ENCODE data around the gene ATRNL1.

DNA sequence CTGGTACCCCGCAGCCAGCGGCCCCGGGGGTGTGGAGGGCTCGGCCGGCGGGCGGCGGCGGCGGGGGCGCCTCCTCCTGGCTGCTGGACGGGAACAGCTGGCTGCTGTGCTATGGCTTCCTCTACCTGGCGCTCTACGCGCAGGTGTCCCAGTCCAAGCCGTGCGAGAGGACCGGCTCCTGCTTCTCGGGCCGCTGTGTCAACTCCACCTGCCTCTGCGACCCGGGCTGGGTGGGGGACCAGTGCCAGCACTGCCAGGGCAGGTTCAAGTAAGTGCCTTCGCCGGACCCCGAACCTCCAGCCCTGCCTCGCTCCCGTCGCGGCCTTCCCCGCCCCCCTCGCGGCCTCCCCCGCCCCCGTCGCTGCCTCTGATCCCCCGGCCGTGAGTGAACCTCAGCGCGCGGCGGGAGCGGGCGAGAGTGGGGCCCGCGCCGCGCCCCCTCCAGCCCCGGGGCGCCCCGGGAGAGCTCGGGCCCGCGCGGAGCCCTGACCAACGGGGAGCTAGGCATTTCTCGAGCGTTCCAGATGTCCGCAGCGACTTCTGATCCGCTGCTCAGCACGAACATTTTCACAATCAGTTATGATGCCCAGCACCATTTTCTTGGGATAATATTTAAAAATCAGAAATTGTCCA is 727 bp downstream of the ATRNL1 start:
- TF ChIP-seq EZH2 (optimal IDR thresholded peaks at IDR 0.05; ENCODE audit: low read depth, low read length) (no peak), EZH2phosphoT487 (IDR thresholded peaks at IDR 0.05; ENCODE audit: low read length) (no peak)
- TF ChIP-seq, protein P1, sequence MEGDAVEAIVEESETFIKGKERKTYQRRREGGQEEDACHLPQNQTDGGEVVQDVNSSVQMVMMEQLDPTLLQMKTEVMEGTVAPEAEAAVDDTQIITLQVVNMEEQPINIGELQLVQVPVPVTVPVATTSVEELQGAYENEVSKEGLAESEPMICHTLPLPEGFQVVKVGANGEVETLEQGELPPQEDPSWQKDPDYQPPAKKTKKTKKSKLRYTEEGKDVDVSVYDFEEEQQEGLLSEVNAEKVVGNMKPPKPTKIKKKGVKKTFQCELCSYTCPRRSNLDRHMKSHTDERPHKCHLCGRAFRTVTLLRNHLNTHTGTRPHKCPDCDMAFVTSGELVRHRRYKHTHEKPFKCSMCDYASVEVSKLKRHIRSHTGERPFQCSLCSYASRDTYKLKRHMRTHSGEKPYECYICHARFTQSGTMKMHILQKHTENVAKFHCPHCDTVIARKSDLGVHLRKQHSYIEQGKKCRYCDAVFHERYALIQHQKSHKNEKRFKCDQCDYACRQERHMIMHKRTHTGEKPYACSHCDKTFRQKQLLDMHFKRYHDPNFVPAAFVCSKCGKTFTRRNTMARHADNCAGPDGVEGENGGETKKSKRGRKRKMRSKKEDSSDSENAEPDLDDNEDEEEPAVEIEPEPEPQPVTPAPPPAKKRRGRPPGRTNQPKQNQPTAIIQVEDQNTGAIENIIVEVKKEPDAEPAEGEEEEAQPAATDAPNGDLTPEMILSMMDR (IDR thresholded peaks at IDR 0.05; ENCODE audit: low read length), result peak; percentile 48

All from MM.1S (cell line).